HG02610 (cell line): ENCODE data around the gene COTL1.
"Not testable (repeated sequence)": the region's sequence is repeated elsewhere in the genome, so short reads cannot be mapped to it uniquely, and the experiment has no call there.

Source experiments
- ATAC-seq: cut with Tn5 transposase; IDR thresholded peaks from one replicate; pipeline ENCODE4 v1.9.1; 2021; ENCODE audit warnings: mild to moderate bottlenecking, moderate library complexity; ENCODE audit not compliant: unreplicated experiment

COTL1 gene

DNA sequence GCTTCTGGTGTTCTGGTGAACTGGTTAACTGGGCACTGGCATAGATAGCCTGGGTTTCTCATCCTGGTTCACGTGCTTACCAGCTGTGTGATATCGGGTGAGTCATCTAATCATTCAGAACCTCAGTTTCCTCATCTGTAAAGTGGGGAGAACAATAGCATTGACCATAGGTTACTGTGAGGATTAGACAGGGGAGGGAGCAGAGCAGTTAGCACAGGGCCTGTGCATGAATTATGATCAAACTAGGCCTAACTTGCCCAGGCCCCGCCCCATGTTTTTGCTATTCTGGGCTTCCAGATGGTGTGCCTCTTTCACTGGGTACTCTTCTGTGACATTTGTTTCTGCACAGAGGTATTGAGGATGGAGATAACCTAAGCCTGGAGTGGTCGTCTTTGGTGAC is 25.8 kb upstream of the COTL1 start:
- ATAC-seq, result no peak

DNA sequence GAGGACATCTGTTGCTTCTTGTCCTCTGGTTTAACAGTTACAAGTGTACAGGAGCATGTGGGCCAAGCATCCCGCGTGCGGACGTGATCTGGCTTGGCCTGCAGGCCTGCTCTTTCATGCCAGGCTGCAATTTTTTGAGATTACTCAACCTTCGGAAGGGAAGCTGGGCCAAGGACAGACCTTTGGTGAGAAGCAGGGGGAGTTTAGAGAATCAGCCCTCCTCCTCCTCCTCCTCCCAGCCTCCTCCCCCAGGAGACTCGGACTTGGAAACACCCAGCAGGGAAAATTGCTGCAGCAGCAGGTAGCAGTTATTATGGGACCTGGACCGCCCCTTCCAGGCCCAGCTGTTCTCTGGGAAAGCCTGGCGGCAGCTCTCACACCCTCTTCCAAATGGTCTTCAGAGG is 25.3 kb upstream of the COTL1 start:
- no peak for ATAC-seq

DNA sequence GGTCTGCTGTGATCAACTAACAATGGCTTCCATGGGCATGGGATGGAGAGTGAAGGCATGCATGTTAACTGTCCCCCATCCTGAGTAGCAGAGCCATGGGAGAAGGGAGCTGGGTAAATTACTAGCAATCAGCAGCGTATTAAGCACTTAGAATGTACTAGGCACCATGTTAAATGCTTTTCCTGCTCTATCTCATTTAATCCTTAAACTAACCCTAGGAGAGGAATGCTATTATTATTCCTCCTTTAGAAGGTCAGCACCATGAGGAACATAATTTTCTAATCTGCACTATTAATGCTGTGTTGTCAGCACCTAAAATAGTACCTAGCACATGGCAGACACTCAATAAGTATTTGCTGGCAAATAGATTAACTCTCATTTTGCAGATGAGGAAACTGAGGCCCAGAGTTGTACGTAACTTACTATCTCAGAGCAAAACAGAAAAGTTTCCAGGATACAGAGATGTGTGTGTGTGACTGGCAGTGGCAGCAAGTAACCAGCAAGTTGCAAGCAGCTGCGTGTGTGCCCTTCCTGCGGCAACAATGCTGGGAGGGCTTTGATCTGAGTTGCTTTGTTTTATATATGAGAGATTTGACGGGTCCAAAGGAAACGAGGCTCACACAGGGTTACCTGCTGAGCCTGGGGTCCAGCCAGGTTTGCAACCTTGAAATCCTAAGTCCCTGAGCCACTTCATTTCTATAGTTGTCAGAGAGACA is 23.9 kb upstream of the COTL1 start:
- ATAC-seq, result no peak

DNA sequence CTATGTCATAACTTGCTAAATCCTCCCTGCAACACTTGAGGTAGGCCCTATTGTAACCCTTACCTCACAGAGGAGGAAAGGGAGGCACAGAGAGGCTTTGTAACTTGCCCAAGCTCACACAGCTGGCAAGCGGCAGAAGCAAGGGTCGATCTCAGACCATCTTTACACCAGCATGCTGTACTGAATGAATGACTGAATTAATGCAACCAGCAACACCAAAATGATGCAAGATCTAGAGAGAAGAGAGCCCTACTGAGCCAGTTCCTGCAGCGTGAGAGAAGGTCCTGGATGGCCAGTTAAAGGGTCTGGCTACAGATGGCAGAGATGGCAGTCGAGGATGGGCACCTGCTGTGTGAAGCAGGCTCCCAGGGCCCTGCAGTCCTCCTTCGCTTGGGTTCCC is 22.3 kb upstream of the COTL1 start:
- no peak for ATAC-seq

DNA sequence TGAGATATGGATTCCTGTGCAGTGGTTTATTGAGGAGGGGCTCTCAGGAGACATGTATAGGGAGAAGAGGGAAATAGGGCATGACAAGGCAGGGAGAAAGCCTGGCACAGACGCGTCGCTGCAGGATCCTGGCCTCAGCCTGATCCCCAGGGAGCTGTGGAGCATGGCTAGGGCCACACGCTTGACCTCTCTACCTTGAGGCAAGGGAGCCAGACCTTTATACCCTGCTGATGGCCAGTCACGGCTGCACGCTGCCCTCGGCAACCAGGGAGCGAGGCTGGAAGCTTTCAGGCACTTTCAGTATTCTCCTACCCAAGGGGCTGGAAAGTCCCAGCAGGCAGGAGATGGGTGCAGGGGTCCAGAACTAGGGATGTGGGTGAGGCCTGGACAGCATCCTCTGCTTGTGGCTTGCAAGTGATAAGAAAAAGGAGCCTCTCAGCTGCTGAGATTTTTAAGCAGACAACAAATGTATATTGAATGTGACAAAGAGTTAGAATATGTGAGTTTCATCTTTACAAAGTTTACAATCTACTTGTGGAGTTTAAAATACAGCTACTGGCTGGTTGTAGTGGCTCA is 20.4 kb upstream of the COTL1 start:
- ATAC-seq, result no peak

DNA sequence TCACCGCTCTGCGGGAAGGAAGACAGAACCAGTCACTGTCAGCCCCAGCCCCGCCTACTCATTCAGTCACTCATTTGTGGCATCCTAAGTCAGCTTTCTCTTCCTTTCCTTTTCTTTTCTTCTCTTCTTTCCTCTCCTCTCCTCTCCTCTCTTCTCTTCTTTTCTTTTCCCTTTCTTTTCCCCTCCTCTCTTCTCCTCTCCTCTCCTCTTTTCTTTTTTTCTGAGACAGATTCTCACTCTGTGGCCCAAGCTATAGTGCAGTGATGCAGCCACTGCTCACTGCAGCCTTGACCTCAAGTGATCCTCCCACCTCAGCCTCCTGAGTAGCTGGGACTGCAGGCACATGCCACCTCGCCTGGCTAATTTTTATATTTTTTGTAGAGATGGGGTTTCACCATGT is 19.8 kb upstream of the COTL1 start:
- no peak for ATAC-seq

DNA sequence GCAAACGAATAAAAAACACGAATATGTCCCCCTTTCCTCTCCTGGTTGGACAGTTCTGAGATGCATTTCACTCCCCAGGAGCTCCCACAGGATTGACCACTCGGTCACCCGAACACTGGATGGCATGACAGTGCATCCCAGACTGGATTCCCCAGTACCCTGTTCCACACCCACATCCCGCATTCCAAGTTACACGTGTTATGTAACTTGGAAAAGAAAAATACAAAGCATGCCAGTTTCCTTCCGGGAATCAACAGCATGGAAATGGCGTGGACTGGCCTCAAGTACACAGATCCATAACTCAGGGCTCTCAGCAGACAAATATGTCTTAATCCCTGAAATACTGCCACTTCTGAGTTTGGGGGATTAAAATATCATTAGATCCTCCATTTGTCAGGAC is 17.8 kb upstream of the COTL1 start:
- no peak for ATAC-seq

DNA sequence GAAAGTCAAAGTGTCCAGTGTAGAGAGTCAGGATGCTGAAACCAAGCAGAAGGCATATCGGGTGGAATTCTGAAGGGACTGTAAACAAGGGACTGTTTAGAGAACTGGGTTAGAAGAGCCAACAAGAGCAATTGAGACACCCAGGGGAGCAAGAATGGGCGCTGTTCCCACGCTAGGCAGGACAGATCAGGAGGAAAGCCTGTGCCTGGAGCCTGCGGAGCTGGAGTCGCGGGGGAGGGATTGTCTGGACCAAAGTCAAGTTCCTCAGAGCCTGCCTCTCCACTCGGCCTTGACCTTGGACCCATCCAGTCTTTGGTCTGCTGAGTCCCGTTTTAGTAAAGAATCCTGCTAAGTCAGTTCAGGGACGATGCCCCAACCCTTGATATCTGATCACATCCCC is 15.7 kb upstream of the COTL1 start:
- no peak for ATAC-seq

DNA sequence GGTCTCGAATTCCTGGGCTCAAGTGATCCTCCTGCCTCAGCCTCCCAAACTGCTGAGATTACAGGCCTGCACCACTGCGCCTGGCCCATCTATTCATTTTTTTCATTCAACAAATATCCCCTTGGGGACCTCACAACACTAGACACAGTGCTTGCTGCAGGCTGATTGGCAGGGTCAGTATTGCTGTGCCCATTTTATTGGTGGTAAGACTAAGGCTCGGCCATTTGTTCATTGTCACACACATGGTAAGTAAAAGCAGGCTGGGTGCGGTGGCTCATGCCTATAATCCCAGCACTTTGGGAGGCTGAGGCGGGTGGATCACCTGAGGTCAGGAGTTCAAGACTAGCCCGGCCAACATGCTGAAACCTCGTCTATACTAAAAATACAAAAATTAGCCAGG is 15.0 kb upstream of the COTL1 start:
- ATAC-seq, result not testable (repeated sequence)

DNA sequence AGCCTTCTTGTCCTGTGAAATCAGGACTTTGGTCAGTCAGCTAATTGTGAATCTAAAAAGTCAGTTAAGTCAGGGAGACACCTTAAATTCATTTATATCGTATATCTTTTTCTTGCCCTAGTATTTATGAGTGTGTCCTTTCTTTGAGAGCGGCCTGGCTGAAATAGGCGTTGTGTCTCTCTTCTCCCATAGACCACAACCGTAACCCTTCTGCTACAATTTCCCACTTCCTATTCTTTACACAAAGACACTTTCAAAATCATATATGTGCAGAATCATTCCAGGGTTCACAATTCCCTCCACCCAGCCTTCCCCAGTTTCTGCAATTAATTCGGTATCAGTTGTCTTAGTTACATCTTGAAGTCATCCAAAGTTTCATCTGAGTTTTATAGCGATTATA is 14.0 kb upstream of the COTL1 start:
- ATAC-seq, result no peak

DNA sequence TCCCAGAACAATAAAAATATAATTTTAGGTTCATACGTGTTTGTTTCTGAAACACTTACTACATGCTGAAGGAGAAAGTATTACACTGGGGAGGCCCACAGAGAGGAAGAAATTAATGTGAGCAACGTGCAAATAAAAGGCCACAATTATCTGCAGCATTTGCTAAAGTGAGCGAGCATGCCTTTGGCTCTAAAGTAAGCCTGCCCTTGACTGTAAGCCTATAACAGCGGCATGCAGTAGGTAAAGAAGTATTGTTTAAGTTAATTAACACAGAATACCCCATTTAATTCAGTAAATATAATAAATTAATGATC is 13.2 kb upstream of the COTL1 start:
- ATAC-seq, result no peak

DNA sequence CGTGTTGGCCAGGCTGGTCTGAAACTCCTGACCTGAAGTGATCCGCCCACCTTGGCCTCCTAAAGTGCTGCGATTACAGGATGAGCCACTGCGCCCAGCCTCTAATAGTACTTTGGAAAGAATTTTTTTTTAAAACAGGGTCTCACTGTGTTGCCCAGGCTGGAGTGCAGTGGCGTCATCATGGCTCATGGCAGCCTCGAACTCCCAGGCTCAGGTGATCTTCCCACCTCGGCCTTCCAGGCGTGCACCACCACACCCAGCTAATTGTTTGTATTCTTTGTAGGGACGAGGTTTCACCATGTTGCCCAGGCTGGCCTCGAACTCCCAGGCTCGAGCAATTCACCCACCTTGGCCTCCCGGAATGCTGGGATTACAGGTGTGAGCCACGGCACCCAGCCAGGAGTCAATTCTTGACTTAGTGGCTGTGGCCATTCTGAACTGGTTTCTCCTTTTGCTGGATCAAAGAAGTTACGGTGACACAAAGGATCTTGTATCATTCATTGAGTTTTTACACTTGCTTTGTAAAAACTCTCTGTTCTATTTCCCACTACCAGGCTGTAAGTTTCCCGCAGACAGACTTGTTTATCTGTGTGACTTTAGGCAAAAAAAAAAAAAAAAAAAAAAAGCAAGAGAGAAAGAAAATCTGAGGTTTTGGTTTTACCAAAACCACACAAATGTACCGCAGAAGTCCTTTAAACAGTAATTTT is 12.7 kb upstream of the COTL1 start:
- ATAC-seq, result no peak

DNA sequence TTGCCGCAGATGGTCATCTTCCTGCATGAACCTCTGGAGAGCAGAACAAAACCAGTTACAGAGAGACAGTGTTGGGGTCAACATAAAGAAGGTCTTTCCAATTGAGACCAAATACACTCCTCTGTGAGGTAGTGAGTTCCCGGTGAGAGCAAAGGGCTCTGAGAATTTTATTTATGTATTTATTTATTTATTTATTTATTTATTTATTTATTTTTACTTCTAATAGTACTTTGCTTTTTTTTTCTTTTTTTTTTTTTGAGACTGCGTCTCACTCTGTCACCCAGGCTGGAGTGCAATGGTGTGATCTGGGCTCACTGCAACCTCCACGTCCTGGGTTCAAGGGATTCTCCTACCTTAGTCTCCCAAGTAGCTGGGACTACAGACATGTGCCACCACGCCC is 12.1 kb upstream of the COTL1 start:
- ATAC-seq, result no peak

DNA sequence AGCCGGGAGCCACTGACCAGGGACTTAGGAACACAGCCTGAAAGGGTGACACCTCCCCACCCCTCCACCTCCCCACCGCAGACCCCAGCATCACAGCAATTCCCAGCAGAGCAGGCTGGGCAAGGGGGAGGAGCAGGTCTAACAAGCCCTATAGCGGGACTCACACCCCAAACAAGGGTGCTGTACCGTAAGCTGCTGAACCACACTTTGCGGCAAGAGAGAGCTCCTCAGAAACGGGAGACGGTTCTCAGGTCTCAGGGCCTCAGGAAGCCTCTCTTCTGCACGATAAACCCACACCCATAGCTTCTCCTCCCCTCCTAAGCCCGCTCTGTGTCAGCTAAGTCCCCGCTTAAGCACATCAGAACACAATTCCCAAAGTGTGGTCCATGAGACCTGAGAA is 11.7 kb upstream of the COTL1 start:
- no peak for ATAC-seq

DNA sequence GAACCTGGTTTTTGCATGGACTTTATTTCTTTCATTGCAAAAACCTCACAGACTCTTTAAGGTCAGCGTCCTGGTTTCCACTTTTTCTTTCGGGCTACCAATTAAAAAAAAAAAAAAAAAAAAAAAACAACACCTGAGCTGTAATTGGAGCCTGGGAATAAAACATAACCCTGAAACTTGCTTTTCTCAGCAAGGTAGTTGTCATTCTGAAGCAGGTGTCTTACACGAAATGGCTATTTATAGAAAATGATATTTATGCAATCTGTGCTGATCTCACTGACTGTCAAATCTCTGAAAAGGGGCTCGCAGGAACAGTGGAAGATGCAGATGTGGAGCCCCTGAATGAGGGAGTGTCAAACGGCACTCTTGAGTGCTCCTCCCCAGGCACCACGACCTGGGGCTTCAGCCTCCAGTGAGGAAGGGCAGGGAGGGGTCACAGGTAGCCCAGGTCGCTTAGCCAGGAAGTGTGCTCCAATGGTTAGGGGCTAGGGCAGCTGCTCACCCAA is 10.4 kb upstream of the COTL1 start:
- ATAC-seq, result no peak

DNA sequence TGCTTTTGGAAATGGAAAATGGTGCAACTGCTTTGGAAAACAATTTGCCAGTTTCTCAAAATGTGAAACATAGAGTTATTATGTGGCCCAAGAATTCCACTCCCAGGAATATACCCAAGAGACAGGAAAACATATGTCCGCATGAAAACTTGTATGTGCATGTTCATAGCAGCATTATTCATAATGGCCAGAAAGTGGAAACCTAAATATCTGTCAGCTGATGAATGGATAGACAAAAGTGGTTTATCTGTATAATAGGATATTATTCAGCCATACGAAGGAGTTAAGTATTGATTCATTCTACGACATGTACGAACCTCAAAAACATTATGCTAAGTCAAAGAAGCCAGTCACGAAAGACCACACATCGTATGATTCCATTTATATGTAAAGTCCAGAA is 7.7 kb upstream of the COTL1 start:
- no peak for ATAC-seq

DNA sequence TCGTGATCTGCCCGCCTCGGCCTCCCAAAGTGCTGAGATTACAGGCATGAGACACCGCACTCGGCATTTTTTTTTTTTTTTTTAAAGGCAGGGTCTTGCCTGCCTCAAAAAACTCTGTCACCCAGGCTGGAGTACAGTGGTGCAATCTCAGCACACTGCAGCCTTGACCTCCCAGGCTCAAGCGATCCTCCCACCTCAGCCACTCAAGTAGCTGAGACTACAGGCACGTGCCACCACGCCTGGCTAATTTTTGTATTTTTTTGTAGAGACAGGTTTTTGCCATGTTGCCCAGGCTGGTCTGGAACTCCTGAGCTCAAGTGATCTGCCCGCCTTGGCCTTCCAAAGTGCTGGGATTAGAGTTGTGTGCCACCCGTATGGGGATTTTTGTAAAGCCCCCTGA is 3.0 kb upstream of the COTL1 start:
- ATAC-seq, result not testable (repeated sequence)

DNA sequence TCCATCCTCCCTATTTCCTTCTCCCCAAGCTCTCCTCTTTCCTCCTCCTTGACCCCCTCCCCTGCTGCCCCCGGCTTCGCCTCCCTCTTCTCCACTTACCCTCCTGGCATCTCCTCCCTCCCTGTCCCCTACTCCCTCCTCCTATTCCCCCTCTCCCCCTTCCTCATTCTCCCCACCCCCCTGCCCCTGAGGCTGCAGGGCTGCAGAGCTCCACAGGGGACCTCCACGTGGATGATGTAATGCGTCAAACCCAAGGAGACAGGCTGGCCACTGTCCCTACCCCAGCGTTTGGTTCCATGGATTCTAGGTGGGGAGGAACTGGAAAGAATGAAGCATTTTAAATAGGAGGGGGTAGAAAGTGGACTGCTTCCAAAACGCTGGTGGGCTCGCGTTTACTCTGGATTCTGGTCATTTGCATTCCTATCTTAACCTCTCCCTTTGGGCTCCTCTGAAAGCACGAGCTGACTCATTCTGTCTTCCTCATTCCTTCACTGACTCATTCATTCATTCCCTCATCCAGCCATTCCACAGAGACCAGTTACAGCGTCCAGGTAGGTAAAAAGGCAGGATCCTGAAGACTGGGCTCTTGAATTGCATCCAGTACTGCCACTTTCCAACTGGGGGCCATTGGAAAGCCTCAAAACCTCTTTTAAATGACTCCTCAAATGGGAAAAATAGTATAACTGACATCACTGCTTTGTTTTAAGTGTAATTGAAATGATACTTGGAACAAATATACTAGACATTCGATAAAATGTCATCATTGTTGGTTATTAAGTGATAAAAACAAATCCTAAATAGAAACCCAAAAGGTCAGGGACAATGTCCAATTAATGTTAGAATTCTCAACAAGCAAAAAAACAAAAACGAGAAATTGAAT is 943 bp upstream of the COTL1 start:
- no peak for ATAC-seq

DNA sequence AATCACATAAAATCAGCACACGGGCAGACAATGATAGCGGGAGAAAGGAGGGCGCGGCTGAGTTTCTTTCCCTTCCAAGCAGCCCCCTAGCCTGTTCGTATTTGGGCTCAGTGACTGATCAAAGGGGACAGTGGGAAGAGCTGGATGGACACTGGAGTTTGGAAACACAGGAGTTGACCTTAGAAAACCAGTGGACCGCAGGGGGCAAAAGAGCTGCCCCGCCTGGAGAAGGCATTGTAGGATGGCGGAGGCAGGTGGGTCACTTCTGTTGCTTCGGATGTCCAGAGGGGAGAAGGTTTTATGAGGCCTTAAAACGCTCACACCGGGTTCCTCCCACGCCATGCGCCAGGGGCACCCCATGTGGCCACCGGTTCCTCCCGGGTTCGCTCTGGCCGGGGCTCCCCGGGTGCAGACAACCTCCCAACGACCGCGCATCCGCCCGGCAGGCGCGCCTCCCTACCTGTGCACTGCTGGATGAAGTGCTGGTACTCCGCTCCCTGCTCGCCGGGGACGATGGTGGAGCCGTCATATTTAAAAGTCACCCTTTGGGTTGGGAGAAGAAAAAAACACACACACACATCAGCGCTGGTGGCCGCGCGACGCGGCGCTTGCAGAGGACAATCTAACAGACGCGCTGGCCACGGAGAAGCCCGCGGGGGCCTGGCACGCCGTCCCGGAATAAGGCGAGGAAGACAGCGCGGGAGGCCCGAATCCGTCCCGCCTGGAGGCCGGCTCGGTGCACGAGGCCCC is 662 bp downstream of the COTL1 start:
- ATAC-seq, result peak; percentile 23

DNA sequence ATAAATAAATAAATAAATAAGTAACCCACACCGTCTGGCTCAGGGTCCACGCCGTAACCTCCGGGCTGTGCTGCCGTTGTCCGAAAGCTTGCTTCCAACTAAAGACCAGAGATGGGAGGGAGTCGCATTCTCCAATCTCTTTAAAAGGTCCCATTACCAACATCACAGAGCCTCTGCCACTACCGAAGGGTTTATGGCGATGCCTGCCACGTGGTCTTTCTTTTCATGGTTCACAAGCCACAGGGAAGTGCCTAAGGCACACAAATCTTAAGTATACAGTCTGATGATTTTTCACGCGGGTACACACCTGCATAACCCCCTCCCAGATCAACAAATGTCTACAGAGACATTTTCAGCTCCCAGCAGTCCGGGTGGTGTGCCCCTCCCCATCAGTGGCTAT is 1.4 kb downstream of the COTL1 start:
- ATAC-seq, result no peak
